IMR-90 (cell line): ENCODE data around the gene SDHB. TPM values are rescaled to one million over a fixed set of nuclear protein-coding genes. Genes with fewer than 3 reads are reported as not detected.

Experiments
- ATAC-seq: fragments of 200-7000 bp; cut with Tn5 transposase; 2 replicates; pipeline ENCODE4 v1.9.1; 2020; ENCODE audit warnings: low read depth, mild to moderate bottlenecking, moderate library complexity
- BruUV-seq: library from RNA; stranded (reverse); fragments of 400-500 nt; replicated peaks from 2 replicates; lab custom pipeline; 2021; lab: Mats Ljungman, UMichigan
- CTCF ChIA-PET: fragments of 300-600 bp; formaldehyde crosslinking; extraction: SDS; loops from one replicate; lab custom pipeline; 2021; ENCODE audit warnings: antibody characterized with exemption; lab: Yijun Ruan, JAX
- POLR2A ChIA-PET: fragments of 300-600 bp; sonication (Branson Sonifier 250); formaldehyde crosslinking; loops from one replicate; lab custom pipeline; 2022; ENCODE audit warnings: antibody characterized with exemption; ENCODE audit not compliant: unreplicated experiment; lab: Charles Lee
- DNase-seq: peaks from one replicate; pipeline ENCODE4 v3.0.0; 2013
- H2AFZ ChIP-seq: replicated peaks from 2 replicates; pipeline ENCODE3; 2013; ENCODE audit warnings: low read length, mild to moderate bottlenecking; ENCODE audit not compliant: poor library complexity
- H2AK5ac ChIP-seq: 2 replicates; pipeline ENCODE4 v1.6.1; 2013; ENCODE audit warnings: low read depth, low read length, inconsistent platforms
- H2AK9ac ChIP-seq: replicated peaks from 2 replicates; pipeline ENCODE3; 2013; ENCODE audit warnings: mild to moderate bottlenecking, low read depth, low read length, moderate library complexity; ENCODE audit not compliant: poor library complexity
- H2BK120ac ChIP-seq: 2 replicates; pipeline ENCODE4 v1.6.1; 2013; ENCODE audit warnings: low read depth, low read length, inconsistent platforms
- H2BK15ac ChIP-seq: 3 replicates; pipeline ENCODE4 v1.6.1; 2013; ENCODE audit warnings: low read depth, low read length, inconsistent platforms
- H2BK20ac ChIP-seq: 2 replicates; pipeline ENCODE4 v1.6.1; 2013; ENCODE audit warnings: low read depth, mild to moderate bottlenecking, inconsistent platforms, low read length, moderate library complexity
- H2BK5ac ChIP-seq: 2 replicates; pipeline ENCODE4 v1.6.1; 2013; ENCODE audit warnings: mild to moderate bottlenecking, low read depth, low read length, inconsistent platforms; ENCODE audit not compliant: poor library complexity, severe bottlenecking
- H3K14ac ChIP-seq: replicated peaks from 2 replicates; pipeline ENCODE4 v1.6.1; 2013; ENCODE audit warnings: low read depth, low read length, inconsistent platforms
- H3K18ac ChIP-seq: 2 replicates; pipeline ENCODE4 v1.6.1; 2013; ENCODE audit warnings: low read depth, low read length, control low read depth
- H3K23ac ChIP-seq: 2 replicates; pipeline ENCODE4 v1.6.1; 2013; ENCODE audit warnings: low read depth, low read length, inconsistent platforms
- H3K27ac ChIP-seq: 2 replicates; pipeline ENCODE4 v1.5.1; 2013; ENCODE audit warnings: mild to moderate bottlenecking, control low read depth, low read length; ENCODE audit not compliant: insufficient read depth
- H3K27me3 ChIP-seq: 2 replicates; pipeline ENCODE4 v1.6.1; 2013; ENCODE audit warnings: low read length; ENCODE audit not compliant: control insufficient read depth, insufficient read depth
- H3K36me3 ChIP-seq: 2 replicates; pipeline ENCODE4 v1.6.1; 2013; ENCODE audit warnings: low read length, mixed read lengths; ENCODE audit not compliant: control insufficient read depth, insufficient read depth
- H3K4ac ChIP-seq: 2 replicates; pipeline ENCODE4 v1.6.1; 2013; ENCODE audit warnings: low read depth, low read length, inconsistent platforms
- H3K4me1 ChIP-seq: 2 replicates; pipeline ENCODE4 v1.6.1; 2013; ENCODE audit warnings: low read length, mixed read lengths; ENCODE audit not compliant: control insufficient read depth, insufficient read depth
- H3K4me2 ChIP-seq: 2 replicates; pipeline ENCODE4 v1.6.1; 2013; ENCODE audit warnings: low read depth, mild to moderate bottlenecking, control low read depth, low read length, moderate library complexity
- H3K4me3 ChIP-seq: 2 replicates; pipeline ENCODE4 v1.5.1; 2013; ENCODE audit warnings: low read depth, mild to moderate bottlenecking, control low read depth, low read length, moderate library complexity; ENCODE audit not compliant: insufficient read depth
- H3K56ac ChIP-seq: 2 replicates; pipeline ENCODE4 v1.6.1; 2013; ENCODE audit warnings: low read length, inconsistent platforms; ENCODE audit not compliant: insufficient read depth; ENCODE audit errors: extremely low read depth
- H3K79me1 ChIP-seq, 2 experiments: 2 replicates each; pipeline ENCODE4 v1.6.1; 2013; ENCODE audit warnings: low read length in 2 of 2, inconsistent platforms in 1 of 2, low read depth in 1 of 2
- H3K9ac ChIP-seq: 2 replicates; pipeline ENCODE4 v1.6.1; 2013; ENCODE audit warnings: low read depth, low read length, control low read depth
- H3K9me1 ChIP-seq: 2 replicates; pipeline ENCODE4 v1.6.1; 2013; ENCODE audit warnings: low read length, inconsistent platforms; ENCODE audit not compliant: insufficient read depth
- H3K9me3 ChIP-seq: 2 replicates; pipeline ENCODE4 v1.6.1; 2013; ENCODE audit warnings: low read length; ENCODE audit not compliant: control insufficient read depth, insufficient read depth
- H4K20me1 ChIP-seq: 2 replicates; pipeline ENCODE4 v1.6.1; 2013; ENCODE audit warnings: low read length, inconsistent platforms; ENCODE audit not compliant: insufficient read depth
- H4K5ac ChIP-seq: 2 replicates; pipeline ENCODE4 v1.6.1; 2013; ENCODE audit warnings: mild to moderate bottlenecking, low read depth, low read length, control low read depth
- H4K8ac ChIP-seq, 2 experiments: 2 replicates each; pipeline ENCODE4 v1.6.1; 2013; ENCODE audit warnings: low read depth in 2 of 2, low read length in 2 of 2, control low read depth in 1 of 2, inconsistent platforms in 1 of 2
- H4K91ac ChIP-seq: 2 replicates; pipeline ENCODE4 v1.6.1; 2013; ENCODE audit warnings: low read depth, low read length, inconsistent platforms; ENCODE audit not compliant: insufficient read depth
- CEBPB ChIP-seq: IDR thresholded peaks from 2 replicates; pipeline ENCODE4 v1.6.1; 2012; ENCODE audit warnings: low read depth, low read length, improper control_type of control experiment
- ELK1 ChIP-seq: fragments of 150-350 bp; IDR thresholded peaks from 2 replicates; pipeline ENCODE4 v1.6.1; 2016; ENCODE audit warnings: low read depth, mild to moderate bottlenecking, low read length, moderate library complexity, borderline replicate concordance
- FOS ChIP-seq: fragments of 150-350 bp; IDR thresholded peaks from 2 replicates; pipeline ENCODE4 v1.6.1; 2016; ENCODE audit warnings: low read depth, low read length
- MAFK ChIP-seq: IDR thresholded peaks from 2 replicates; pipeline ENCODE4 v1.6.1; 2012; ENCODE audit warnings: low read depth, low read length, improper control_type of control experiment
- POLR2A ChIP-seq: IDR thresholded peaks from 2 replicates; pipeline ENCODE4 v1.6.1; 2012; ENCODE audit warnings: mild to moderate bottlenecking, low read depth, low read length
- RAD21 ChIP-seq: IDR thresholded peaks from 2 replicates; pipeline ENCODE4 v1.6.1; 2012; ENCODE audit warnings: low read length, improper control_type of control experiment
- RFX5 ChIP-seq: IDR thresholded peaks from 2 replicates; pipeline ENCODE4 v1.8.0; 2012; ENCODE audit warnings: low read depth, mild to moderate bottlenecking, low read length, moderate library complexity
- USF2 ChIP-seq: fragments of 150-350 bp; IDR thresholded peaks from 2 replicates; pipeline ENCODE4 v1.6.1; 2017; ENCODE audit warnings: mild to moderate bottlenecking, antibody characterized with exemption, low read length, low read depth
- WGBS, 2 experiments: methylation state at CpG; one replicate each; pipeline versions ENCODE4 v1.1.5 to v1.1.7; 2013; ENCODE audit warnings: missing lambda C conversion rate in 2 of 2; ENCODE audit not compliant: insufficient read length in 1 of 2; ENCODE audit errors: extremely low coverage in 2 of 2; 5-methylcytosine and 5-hydroxymethylcytosine counted together
- dilution Hi-C: fragments of 300-500 bp; cut with HindIII; formaldehyde crosslinking; loops from one replicate; pipeline ENCODE4 v1.14.3; 2018; ENCODE audit warnings: low sequenced_read_pairs; ENCODE audit not compliant: unreplicated experiment
- in situ Hi-C: fragments of 300-500 bp; cut with MboI; formaldehyde crosslinking; loops from 3 replicates; pipeline ENCODE4 v1.14.3; 2019; ENCODE audit warnings: low sequenced_read_pairs, inconsistent platforms, mixed read lengths
- intact Hi-C: fragments of 100-400 bp; cut with micrococcal nuclease; formaldehyde crosslinking; loops from 2 replicates; pipeline ENCODE4 v1.10.0; 2022
- polyA plus RNA-seq, 3 experiments: library from polyadenylated mRNA; depleted of rRNA; stranded (reverse); fragments of >200 nt; gene quantifications; 2 replicates each; pipeline ENCODE4 v1.2.3, GENCODE V29; 2012; ENCODE audit warnings: low replicate concordance in 1 of 3
- total RNA-seq: library from RNA; depleted of rRNA; stranded (reverse); fragments of >200 nt; gene quantifications from 2 replicates; pipeline ENCODE4 v1.2.3, GENCODE V29; 2012

SDHB gene
- total and polyA plus RNA-seq, 2 of the 4 experiments (the other 2 are of a cell fraction) = 122 to 206 TPM

GRCh38 chr1:17021896-17022295 lies 31.9 kb downstream of the SDHB start:
- no peak overlapping the region for H3K9ac ChIP-seq
- H3K18ac ChIP-seq = no peak overlapping the region
- no peaks in the 10 kb centered on the region for H3K79me1 ChIP-seq
- H3K4me1 ChIP-seq = no peaks in the 10 kb centered on the region
- H2AK9ac ChIP-seq = no peak overlapping the region
- H4K8ac ChIP-seq = no peak overlapping the region
- no peak overlapping the region for H4K91ac ChIP-seq
- H2AK5ac ChIP-seq = no peak overlapping the region
- H4K20me1 ChIP-seq = no peaks in the 10 kb centered on the region
- H3K27me3 ChIP-seq = no peaks in the 10 kb centered on the region
- H3K4me3 ChIP-seq = no peak overlapping the region
- DNase-seq (no peak), ATAC-seq (no peak)
- ChIA-PET POLR2A (no interaction called here), CTCF (interaction anchor here (1.7 kb wide), 1 partner anchor 8 kb away, joined by 3 read pairs; no protein-coding TSS in a partner anchor)
- intact Hi-C loops = no loop called here
- no peak overlapping the region for H3K4me2 ChIP-seq
- peaks cover 60% of the 10 kb centered on the region for H3K36me3 ChIP-seq
- TF ChIP-seq MAFK = no peak
- no peak for TF ChIP-seq POLR2A
- TF ChIP-seq FOS = no peak
- no peak for TF ChIP-seq CEBPB
- no peak for TF ChIP-seq ELK1
- TF ChIP-seq RFX5 = no peak
- no peak for TF ChIP-seq USF2
- no peak for TF ChIP-seq RAD21
- no peaks in the 10 kb centered on the region for H3K9me1 ChIP-seq
- no peak overlapping the region for H2BK20ac ChIP-seq
- no peak overlapping the region for H3K23ac ChIP-seq
- no peak overlapping the region for H3K56ac ChIP-seq
- no peak overlapping the region for H2BK15ac ChIP-seq
- no peaks in the 10 kb centered on the region for H3K9me3 ChIP-seq
- H2BK120ac ChIP-seq = no peak overlapping the region
- H3K27ac ChIP-seq = no peak overlapping the region
- no peak overlapping the region for H4K5ac ChIP-seq
- dilution Hi-C loops = no loop called here
- H3K4ac ChIP-seq = no peak overlapping the region
- in situ Hi-C loops = no loop called here
- no TSS peak for BruUV-seq
- WGBS, 2 experiments = 90% methylated on average over 5 of the region's 10 CpGs; no CpG with 5 or more reads in 1 of the 2 experiments
- no peak overlapping the region for H2AFZ ChIP-seq
- no peak overlapping the region for H3K14ac ChIP-seq
- no peak overlapping the region for H2BK5ac ChIP-seq
